ENCODE results near the gene CHMP3. TPM values are rescaled to one million over a fixed set of nuclear protein-coding genes. Genes with fewer than 3 reads are reported as not detected.
A peak's percentile ranks its signal among the peaks of the same experiment; 100 is the strongest.

The CHMP3 gene
- total RNA-seq, 1 experiment from 2014 or later, result 63.4 TPM

DNA sequence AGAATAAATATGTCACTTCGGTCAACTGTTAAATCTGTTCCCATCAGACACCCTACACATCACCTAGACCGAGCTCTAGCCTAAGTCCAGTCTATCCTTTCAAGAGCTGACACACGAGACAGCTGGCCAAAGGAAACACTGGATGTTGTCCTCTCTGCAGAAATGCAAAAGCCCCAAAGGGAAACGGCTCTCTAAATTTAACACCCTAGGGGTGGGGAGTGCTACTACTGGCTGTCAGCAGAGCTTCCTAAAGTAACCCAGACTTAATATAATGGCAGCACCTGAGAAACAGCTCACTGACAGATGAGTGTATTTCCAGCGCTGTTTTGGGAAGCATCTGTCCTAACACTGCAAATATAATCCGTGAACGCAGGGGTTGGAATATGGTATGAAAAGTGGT, 55.6 kb downstream of the CHMP3 start (continued):
- TF ChIP-seq, protein P1, sequence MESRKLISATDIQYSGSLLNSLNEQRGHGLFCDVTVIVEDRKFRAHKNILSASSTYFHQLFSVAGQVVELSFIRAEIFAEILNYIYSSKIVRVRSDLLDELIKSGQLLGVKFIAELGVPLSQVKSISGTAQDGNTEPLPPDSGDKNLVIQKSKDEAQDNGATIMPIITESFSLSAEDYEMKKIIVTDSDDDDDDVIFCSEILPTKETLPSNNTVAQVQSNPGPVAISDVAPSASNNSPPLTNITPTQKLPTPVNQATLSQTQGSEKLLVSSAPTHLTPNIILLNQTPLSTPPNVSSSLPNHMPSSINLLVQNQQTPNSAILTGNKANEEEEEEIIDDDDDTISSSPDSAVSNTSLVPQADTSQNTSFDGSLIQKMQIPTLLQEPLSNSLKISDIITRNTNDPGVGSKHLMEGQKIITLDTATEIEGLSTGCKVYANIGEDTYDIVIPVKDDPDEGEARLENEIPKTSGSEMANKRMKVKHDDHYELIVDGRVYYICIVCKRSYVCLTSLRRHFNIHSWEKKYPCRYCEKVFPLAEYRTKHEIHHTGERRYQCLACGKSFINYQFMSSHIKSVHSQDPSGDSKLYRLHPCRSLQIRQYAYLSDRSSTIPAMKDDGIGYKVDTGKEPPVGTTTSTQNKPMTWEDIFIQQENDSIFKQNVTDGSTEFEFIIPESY (IDR thresholded peaks at IDR 0.05; ENCODE audit: extremely low read depth, insufficient replicate concordance, low read length), result no peak
- TF ChIP-seq SRF (IDR thresholded peaks at IDR 0.05; ENCODE audit: low read depth) (no peak), ELF1 (IDR thresholded peaks at IDR 0.05; ENCODE audit: borderline replicate concordance, low read depth) (no peak), ZFX (IDR thresholded peaks at IDR 0.05) (no peak)

DNA sequence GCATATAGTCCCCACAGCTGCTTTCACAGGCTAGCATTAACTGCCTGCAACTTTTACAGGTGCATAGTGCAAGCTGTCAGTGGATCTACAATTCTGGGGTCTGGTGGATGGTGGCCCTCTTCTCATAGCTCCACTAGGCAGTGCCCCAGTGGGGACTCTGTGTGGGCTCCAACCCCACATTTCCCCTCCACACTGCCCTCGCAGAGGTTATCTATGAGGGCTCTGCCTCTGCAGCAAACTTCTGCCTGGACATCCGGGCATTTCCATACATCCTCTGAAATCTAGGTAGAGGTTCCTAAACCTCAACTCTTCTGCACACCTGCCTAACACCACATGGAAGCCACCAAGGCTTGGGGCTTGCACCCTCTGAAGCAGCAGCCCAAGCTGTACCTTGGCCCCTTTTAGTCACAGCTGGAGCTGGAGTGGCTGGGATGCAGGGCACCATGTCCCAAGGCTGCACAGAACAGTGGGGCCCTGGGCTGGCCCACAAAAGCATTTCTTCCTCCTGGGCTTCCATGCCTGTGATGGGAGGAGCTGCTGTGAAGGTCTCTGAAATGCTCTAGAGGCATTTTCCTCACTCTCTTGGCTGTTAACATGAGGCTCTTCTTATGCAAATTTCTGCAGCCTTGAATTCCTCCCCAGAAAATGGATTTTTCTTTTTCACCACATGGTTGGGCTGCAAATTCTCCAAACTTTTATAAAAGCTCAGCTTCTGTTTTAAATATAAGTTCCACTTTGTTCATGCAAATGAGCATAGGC, 62.7 kb downstream of the CHMP3 start:
- Histone ChIP-seq H4K20me1 (ENCODE audit: insufficient read depth) (no peaks in the 10 kb centered on the region), H2AFZ (ENCODE audit: low read depth, low read length, poor library complexity, severe bottlenecking) (no peak overlapping the region), H3K27me3 (ENCODE audit: insufficient read depth, low read length) (no peaks in the 10 kb centered on the region), H3K9me3 (ENCODE audit: control insufficient read depth in 1 of 2, insufficient read depth in 1 of 2, low read depth in 1 of 2, low read length in 2 of 2) (peaks cover 0 to 8% of the 10 kb centered on the region in 2 experiments; a peak in 2 of 4 replicates), H3K36me3 (ENCODE audit: control insufficient read depth in 1 of 2, insufficient read depth in 2 of 2, low read length in 2 of 2) (peaks cover 7 to 19% of the 10 kb centered on the region in 2 experiments; a peak in 3 of 4 replicates), H3K79me2 (ENCODE audit: insufficient read depth, low read length) (no peaks in the 10 kb centered on the region), H3K27ac (ENCODE audit: low read depth, low read length) (no peak overlapping the region), H3K4me2 (ENCODE audit: low read length) (no peak overlapping the region), H3K4me1 (ENCODE audit: control insufficient read depth in 1 of 2, insufficient read depth in 2 of 2, low read length in 2 of 2) (no peaks in the 10 kb centered on the region), H3K9ac (ENCODE audit: low read length) (no peak overlapping the region), H3K9me2 (ENCODE audit: insufficient read depth) (no peaks in the 10 kb centered on the region), H3K4me3 (replicated peaks in 1 of 2; ENCODE audit: low read depth in 1 of 2, low read length in 2 of 2) (no peak overlapping the region)
- ChIA-PET POLR2A (no interaction called here), CTCF (interaction anchor here (0.6 kb wide), 1 partner anchor 58 kb away, joined by 4 read pairs; no protein-coding TSS in a partner anchor), RAD21 (ENCODE audit: low non-redundant PET in 1 of 2, low total read pairs in 2 of 2, uncharacterized antibody in 2 of 2, unreplicated experiment in 2 of 2) (no interaction called here)
- TF ChIP-seq SRF (IDR thresholded peaks at IDR 0.05; ENCODE audit: low read depth) (no peak), CBX3 (IDR thresholded peaks at IDR 0.05; ENCODE audit: low read depth) (0 out of 2 replicates have a peak, but pooled peaks have one; percentile 24)
- no peak for DNase-seq (ENCODE audit: low read depth, low spot score)
- no TSS peak for BruUV-seq (replicated peaks)
- no peak for ATAC-seq
- intact Hi-C loops (cut with micrococcal nuclease), result no loop called here

Data from HCT116 (cell line).